ENCODE data around the gene DIP2A.

The DIP2A gene

GRCh38 chr21:46504666-46505065, 46.0 kb downstream of the DIP2A start:
- Histone ChIP-seq H3K9me2 (replicated peaks; ENCODE audit: insufficient read depth, low read length) (no peaks in the 10 kb centered on the region), H3K4me2 (ENCODE audit: low read depth, low read length, poor library complexity, severe bottlenecking) (no peak overlapping the region), H4K20me1 (ENCODE audit: low read depth, low read length) (no peaks in the 10 kb centered on the region), H3K4me3 (ENCODE audit: insufficient read depth, low read length, poor library complexity, severe bottlenecking) (no peak overlapping the region), H3K9me3 (ENCODE audit: insufficient read depth, low read length) (no peaks in the 10 kb centered on the region), H3K79me2 (ENCODE audit: insufficient read depth, low read length) (no peaks in the 10 kb centered on the region), H3K27me3 (ENCODE audit: low read length) (no peaks in the 10 kb centered on the region), H3K27ac (ENCODE audit: low read depth, low read length) (no peak overlapping the region), H3F3A (ENCODE audit: insufficient read depth) (no peaks in the 10 kb centered on the region), H3K9ac (ENCODE audit: low read length) (no peak overlapping the region), H3K36me3 (ENCODE audit: low read length) (0 out of 2 replicates have a peak, but pooled peaks cover 5% of the 10 kb centered on the region), H2AFZ (ENCODE audit: low read depth, low read length, severe bottlenecking) (no peak overlapping the region)
- TF ChIP-seq CTCF (IDR thresholded peaks at IDR 0.05; ENCODE audit: insufficient read depth, low read length, poor library complexity, severe bottlenecking): no peak
- no peak for TF ChIP-seq EZH2phosphoT487 (conservative IDR thresholded peaks at IDR 0.05; ENCODE audit: low read length)

- no peak for TF ChIP-seq CTCF (IDR thresholded peaks at IDR 0.05; ENCODE audit: insufficient read depth, low read length, poor library complexity, severe bottlenecking)
- no peak for TF ChIP-seq EZH2phosphoT487 (conservative IDR thresholded peaks at IDR 0.05; ENCODE audit: low read length)
- Histone ChIP-seq H3K36me3 (ENCODE audit: low read length) (peaks cover 15% of the 10 kb centered on the region; the same call in 1 of the 2 replicates), H4K20me1 (ENCODE audit: low read depth, low read length) (no peaks in the 10 kb centered on the region), H3K9ac (ENCODE audit: low read length) (no peak overlapping the region), H2AFZ (ENCODE audit: low read depth, low read length, severe bottlenecking) (no peak overlapping the region), H3K4me3 (ENCODE audit: insufficient read depth, low read length, poor library complexity, severe bottlenecking) (no peak overlapping the region), H3K27ac (ENCODE audit: low read depth, low read length) (no peak overlapping the region), H3K27me3 (ENCODE audit: low read length) (no peaks in the 10 kb centered on the region), H3F3A (ENCODE audit: insufficient read depth) (no peaks in the 10 kb centered on the region), H3K9me2 (replicated peaks; ENCODE audit: insufficient read depth, low read length) (no peaks in the 10 kb centered on the region), H3K79me2 (ENCODE audit: insufficient read depth, low read length) (no peaks in the 10 kb centered on the region), H3K4me2 (ENCODE audit: low read depth, low read length, poor library complexity, severe bottlenecking) (no peak overlapping the region), H3K9me3 (ENCODE audit: insufficient read depth, low read length) (no peaks in the 10 kb centered on the region)
These were observed 48.9 kb downstream of the DIP2A start for GRCh38 chr21:46507562-46507961.

GRCh38 chr21:46509741-46510502, 51.2 kb downstream of the DIP2A start:
- Histone ChIP-seq H3K36me3 (ENCODE audit: low read length) (peaks cover 16% of the 10 kb centered on the region; the same call in 1 of the 2 replicates), H3K79me2 (ENCODE audit: insufficient read depth, low read length) (no peaks in the 10 kb centered on the region), H3F3A (ENCODE audit: insufficient read depth) (peaks cover 3% of the 10 kb centered on the region; the same call in 1 of the 2 replicates), H3K9me2 (replicated peaks; ENCODE audit: insufficient read depth, low read length) (no peaks in the 10 kb centered on the region), H3K9me3 (ENCODE audit: insufficient read depth, low read length) (no peaks in the 10 kb centered on the region), H3K27me3 (ENCODE audit: low read length) (no peaks in the 10 kb centered on the region), H3K4me2 (ENCODE audit: low read depth, low read length, poor library complexity, severe bottlenecking) (no peak overlapping the region), H2AFZ (ENCODE audit: low read depth, low read length, severe bottlenecking) (no peak overlapping the region), H3K9ac (ENCODE audit: low read length) (no peak overlapping the region), H3K27ac (ENCODE audit: low read depth, low read length) (no peak overlapping the region), H4K20me1 (ENCODE audit: low read depth, low read length) (no peaks in the 10 kb centered on the region), H3K4me3 (ENCODE audit: insufficient read depth, low read length, poor library complexity, severe bottlenecking) (no peak overlapping the region)
- TF ChIP-seq CTCF (IDR thresholded peaks at IDR 0.05; ENCODE audit: insufficient read depth, low read length, poor library complexity, severe bottlenecking): no peak
- TF ChIP-seq EZH2phosphoT487 (conservative IDR thresholded peaks at IDR 0.05; ENCODE audit: low read length): no peak

Data from SU-DHL-6 (cell line).